ENCODE measurements around the gene REP15. TPM values are rescaled to one million over a fixed set of nuclear protein-coding genes. Genes with fewer than 3 reads are reported as not detected.
"Not testable (repeated sequence)": the region's sequence is repeated elsewhere in the genome, so short reads cannot be mapped to it uniquely, and the experiment has no call there.

REP15 gene
- total and polyA plus RNA-seq, 7 experiments from 2014 or later: 0.85 TPM; not detected in 6

GRCh38 chr12:27743601-27744000 lies 47.4 kb downstream of the REP15 start:
- Mint-ChIP-seq H3K27ac (no peak overlapping the region), H3K36me3 (peaks cover 4 to 57% (median 32%) of the 10 kb centered on the region in 5 donors), H3K27me3 (no peaks in the 10 kb centered on the region), H3K4me1 (peaks cover 0 to 12% (median 0%) of the 10 kb centered on the region in 7 donors), H3K4me3 (no peak overlapping the region), H3K9me3 (no peaks in the 10 kb centered on the region)
- no peak overlapping the region for H3K27ac ChIP-seq (ENCODE audit: low read depth, low read length)
- POLR2A ChIA-PET: no interaction called here
- no peaks in the 10 kb centered on the region for H3K9me3 ChIP-seq (ENCODE audit: control insufficient read depth in 2 of 3, low read length in 3 of 3)
- H3K4me1 ChIP-seq (ENCODE audit: control insufficient read depth in 2 of 2, insufficient read depth in 2 of 2, low read length in 2 of 2): no peaks in the 10 kb centered on the region
- DNase-seq (no peak), ATAC-seq (no peak)
- CTCF ChIA-PET: no interaction called here
- H3K36me3 ChIP-seq (ENCODE audit: control insufficient read depth in 2 of 3, insufficient read depth in 3 of 3, low read length in 3 of 3): peaks cover 3 to 49% (median 15%) of the 10 kb centered on the region in 3 experiments
- no peak overlapping the region for H3K4me3 ChIP-seq (ENCODE audit: low read length)
- intact Hi-C loops (cut with micrococcal nuclease): no loop called here
- H3K27me3 ChIP-seq (ENCODE audit: control insufficient read depth in 2 of 2, insufficient read depth in 2 of 2, low read length in 2 of 2): no peaks in the 10 kb centered on the region

- H3K4me1 ChIP-seq (ENCODE audit: control insufficient read depth in 2 of 2, insufficient read depth in 2 of 2, low read length in 2 of 2); intact Hi-C loops (cut with micrococcal nuclease); H3K4me3 Mint-ChIP-seq; H3K27me3 Mint-ChIP-seq; H3K9me3 Mint-ChIP-seq; H3K27ac ChIP-seq (ENCODE audit: low read depth, low read length); H3K27me3 ChIP-seq (ENCODE audit: control insufficient read depth in 2 of 2, insufficient read depth in 2 of 2, low read length in 2 of 2); DNase-seq; POLR2A ChIA-PET; H3K9me3 ChIP-seq (ENCODE audit: control insufficient read depth in 2 of 3, low read length in 3 of 3); H3K4me1 Mint-ChIP-seq; H3K27ac Mint-ChIP-seq; ATAC-seq; H3K4me3 ChIP-seq (ENCODE audit: low read length): not testable (repeated sequence)
- peaks cover 0 to 31% (median 3%) of the 10 kb centered on the region in 3 experiments for H3K36me3 ChIP-seq (ENCODE audit: control insufficient read depth in 2 of 3, insufficient read depth in 3 of 3, low read length in 3 of 3)
- CTCF ChIA-PET: interaction anchor here (0.7 to 1.2 kb wide), 2 partner anchors 10 to 76 kb away, joined by 3 to 4 read pairs; no protein-coding TSS in a partner anchor
- H3K36me3 Mint-ChIP-seq: peaks cover 4 to 46% (median 32%) of the 10 kb centered on the region in 5 donors
Observed at GRCh38 chr12:27745734-27746133, 49.5 kb downstream of the REP15 start.

Other genes starting within 250 kb of the REP15 start
- gene SMCO2, start 249.7 kb upstream of the REP15 start, total RNA-seq: under 1 TPM in 1 of 5 experiments, not detected in 4; 0.99 TPM
- not detected for gene SMCO2, start 249.7 kb upstream of the REP15 start, polyA plus RNA-seq
- gene PPFIBP1, start 172.2 kb upstream of the REP15 start, total RNA-seq: 10 to 100 TPM in 1 of 5 experiments, 1 to 10 TPM in 4; 3.3 to 29.2 (median 7.5) TPM
- gene PPFIBP1, start 172.2 kb upstream of the REP15 start, polyA plus RNA-seq: 1 to 10 TPM; 2.7 to 3.4 TPM
- gene MRPS35, start 14.4 kb downstream of the REP15 start, total RNA-seq: 10 to 100 TPM; 19.9 to 35.7 (median 23.5) TPM
- gene MRPS35, start 14.4 kb downstream of the REP15 start, polyA plus RNA-seq: 10 to 100 TPM; 60.1 to 64.8 TPM
- gene KLHL42, start 83.8 kb downstream of the REP15 start, total RNA-seq: 10 to 100 TPM; 16.0 to 27.0 (median 18.4) TPM
- gene KLHL42, start 83.8 kb downstream of the REP15 start, polyA plus RNA-seq: 10 to 100 TPM in 1 of 2 donors, 1 to 10 TPM in 1; 9.6 to 11.4 TPM
- gene MANSC4, start 83.8 kb downstream of the REP15 start, total RNA-seq: under 1 TPM in 1 of 5 experiments, not detected in 4; 0.64 TPM
- not detected for gene MANSC4, start 83.8 kb downstream of the REP15 start, polyA plus RNA-seq

Measured in naive thymus-derived CD4-positive, alpha-beta T cell (primary cell).